H7 (cell line): Measurements from ENCODE around the gene TSEN2. TPM values are rescaled to one million over a fixed set of nuclear protein-coding genes. Genes with fewer than 3 reads are reported as not detected.
"Not testable (repeated sequence)": the region's sequence is repeated elsewhere in the genome, so short reads cannot be mapped to it uniquely, and the experiment has no call there.

ENCODE experiments used
- DNase-seq: peaks from one replicate; pipeline ENCODE4 v3.0.0; 2012
- H3K27me3 ChIP-seq: 2 replicates; pipeline ENCODE4 v1.6.0; 2011; ENCODE audit warnings: mild to moderate bottlenecking, low read length; ENCODE audit not compliant: control insufficient read depth, insufficient read depth
- H3K36me3 ChIP-seq: replicated peaks from 2 replicates; pipeline ENCODE4 v1.5.1; 2011; ENCODE audit warnings: low read length; ENCODE audit not compliant: control insufficient read depth, insufficient read depth
- H3K4me3 ChIP-seq: 2 replicates; pipeline ENCODE4 v1.5.1; 2011; ENCODE audit warnings: low read depth, mild to moderate bottlenecking, control low read depth, low read length, moderate library complexity; ENCODE audit not compliant: insufficient read depth
- total RNA-seq: library from RNA; depleted of rRNA; stranded (reverse); fragments of >200 nt; shearing (Covaris generic); gene quantifications from 2 replicates; pipeline ENCODE4 v1.2.3, GENCODE V29; 2014

Gene TSEN2
- total RNA-seq, 1 experiment from 2014 or later: 19.3 TPM

DNA sequence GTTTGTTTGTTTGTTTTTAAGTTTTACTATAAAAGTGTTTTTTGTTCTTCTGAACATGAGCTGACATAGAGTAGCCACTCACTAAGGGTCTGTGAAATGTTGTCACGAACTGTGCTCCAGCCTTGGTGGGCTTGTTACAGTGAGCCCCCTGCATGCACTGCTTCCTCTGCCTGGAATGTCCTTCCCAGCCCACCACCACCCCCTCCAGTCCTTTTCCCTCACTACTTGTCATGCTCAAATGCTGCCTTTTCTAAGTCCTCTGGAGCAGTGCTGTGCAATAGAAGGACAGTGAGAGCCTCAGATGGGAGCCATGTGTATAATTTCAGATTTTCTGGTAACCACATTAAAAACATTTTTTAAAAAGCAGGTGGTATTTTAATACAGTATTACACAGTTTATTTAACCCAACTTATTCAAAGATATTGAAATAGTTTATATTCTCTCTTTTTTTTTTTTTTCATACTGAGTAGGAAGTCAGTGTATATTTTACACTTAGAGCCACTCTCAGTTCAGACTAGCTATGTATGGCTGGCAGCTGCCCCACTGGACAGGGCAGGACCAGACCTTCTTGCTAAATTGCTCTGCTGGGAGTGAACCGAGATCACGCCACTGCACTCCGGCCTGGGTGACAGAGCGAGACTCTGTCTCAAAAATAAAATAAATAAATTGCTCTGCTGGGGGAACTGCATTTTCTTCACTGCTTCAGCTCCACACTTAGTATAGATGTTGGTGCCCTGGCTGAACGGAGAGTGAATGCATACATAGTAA lies 34.2 kb downstream of the TSEN2 start:
- H3K36me3 ChIP-seq: peaks cover 6% of the 10 kb centered on the region
- H3K4me3 ChIP-seq: no peak overlapping the region

DNA sequence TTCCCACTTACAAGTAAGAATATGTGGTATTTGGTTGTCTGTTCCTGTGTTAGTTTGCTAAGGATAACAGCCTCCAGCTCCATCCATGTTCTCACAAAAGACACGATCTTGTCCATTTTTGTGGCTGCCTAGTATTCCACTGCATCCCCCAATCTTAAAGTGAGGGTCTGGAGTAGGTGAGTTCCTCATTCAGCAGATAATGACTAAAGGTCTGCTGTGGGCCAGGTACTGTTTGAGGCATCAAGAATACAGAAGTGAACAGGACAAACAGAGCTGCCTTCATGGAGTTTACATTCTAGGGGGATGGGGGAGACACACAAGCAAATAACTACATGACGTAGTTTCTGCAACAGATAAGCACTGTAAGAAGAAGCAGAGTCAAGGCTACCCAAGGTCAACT lies 36.7 kb downstream of the TSEN2 start:
- no peak for DNase-seq
- H3K4me3 ChIP-seq: no peak overlapping the region
- peaks cover 6% of the 10 kb centered on the region for H3K36me3 ChIP-seq
- H3K27me3 ChIP-seq: no peaks in the 10 kb centered on the region

More for the DNA sequence above, 34.2 kb downstream of the TSEN2 start:
- DNase-seq: peak; percentile 30
- no peaks in the 10 kb centered on the region for H3K27me3 ChIP-seq

GRCh38 chr3:12522721-12523120 lies 38.4 kb downstream of the TSEN2 start:
- DNase-seq: no peak
- H3K4me3 ChIP-seq: no peak overlapping the region
- peaks cover 7% of the 10 kb centered on the region for H3K36me3 ChIP-seq
- no peaks in the 10 kb centered on the region for H3K27me3 ChIP-seq

- no peak for DNase-seq
- H3K4me3 ChIP-seq: no peak overlapping the region
- H3K27me3 ChIP-seq: no peaks in the 10 kb centered on the region
- H3K36me3 ChIP-seq: peaks cover 14% of the 10 kb centered on the region
Measured at GRCh38 chr3:12527757-12528143, 43.5 kb downstream of the TSEN2 start.

DNA sequence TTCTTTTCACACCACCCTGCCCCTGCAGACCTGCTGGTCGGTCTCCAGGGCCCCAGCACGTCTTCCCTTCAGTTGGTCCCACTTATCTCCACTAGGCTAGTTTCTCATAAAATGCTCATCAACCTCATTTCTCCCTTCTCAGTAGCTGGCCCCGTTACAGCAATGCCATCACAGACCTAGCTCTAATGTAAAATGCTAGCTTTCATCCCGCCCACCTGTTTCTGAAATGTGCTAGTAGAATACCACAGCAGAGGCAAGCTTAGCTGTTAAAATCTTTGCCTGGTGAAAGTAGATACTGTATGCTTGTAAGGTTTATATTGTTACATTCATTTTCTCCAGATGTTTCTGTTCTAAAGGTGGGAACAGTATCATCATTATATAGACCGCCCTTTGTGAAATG lies 47.9 kb downstream of the TSEN2 start:
- DNase-seq: no peak
- H3K27me3 ChIP-seq: no peaks in the 10 kb centered on the region
- peaks cover 11% of the 10 kb centered on the region for H3K36me3 ChIP-seq
- H3K4me3 ChIP-seq: no peak overlapping the region

- H3K36me3 ChIP-seq: peaks cover 5% of the 10 kb centered on the region
- no peak overlapping the region for H3K4me3 ChIP-seq
- H3K27me3 ChIP-seq: no peaks in the 10 kb centered on the region
- DNase-seq: no peak
Measured at GRCh38 chr3:12536423-12536822, 52.1 kb downstream of the TSEN2 start.

GRCh38 chr3:12541625-12542024 lies 57.3 kb downstream of the TSEN2 start:
- DNase-seq: peak; percentile 59
- no peaks in the 10 kb centered on the region for H3K27me3 ChIP-seq
- H3K4me3 ChIP-seq: no peak overlapping the region
- H3K36me3 ChIP-seq: no peaks in the 10 kb centered on the region; the same call in 1 of the 2 replicates

DNA sequence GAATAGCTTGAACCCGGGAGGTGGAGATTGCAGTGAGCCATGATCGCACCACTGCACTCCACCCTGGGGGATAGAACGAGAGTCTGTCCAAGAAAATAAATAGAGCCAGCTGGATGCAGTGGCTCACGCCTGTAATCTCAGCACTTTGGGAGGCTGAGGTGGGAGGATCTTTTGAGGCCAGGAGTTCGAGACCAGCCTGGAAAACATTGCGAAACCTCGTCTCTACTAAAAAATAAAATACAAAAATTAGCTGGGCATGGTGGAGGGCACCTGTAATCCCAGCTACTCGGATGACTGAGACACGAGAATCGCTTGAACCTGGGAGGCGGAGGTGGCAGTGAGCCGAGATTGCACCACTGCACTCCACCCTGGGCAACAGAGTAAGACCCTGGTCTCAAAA lies 59.2 kb downstream of the TSEN2 start:
- H3K27me3 ChIP-seq, H3K36me3 ChIP-seq, DNase-seq, H3K4me3 ChIP-seq: not testable (repeated sequence)

DNA sequence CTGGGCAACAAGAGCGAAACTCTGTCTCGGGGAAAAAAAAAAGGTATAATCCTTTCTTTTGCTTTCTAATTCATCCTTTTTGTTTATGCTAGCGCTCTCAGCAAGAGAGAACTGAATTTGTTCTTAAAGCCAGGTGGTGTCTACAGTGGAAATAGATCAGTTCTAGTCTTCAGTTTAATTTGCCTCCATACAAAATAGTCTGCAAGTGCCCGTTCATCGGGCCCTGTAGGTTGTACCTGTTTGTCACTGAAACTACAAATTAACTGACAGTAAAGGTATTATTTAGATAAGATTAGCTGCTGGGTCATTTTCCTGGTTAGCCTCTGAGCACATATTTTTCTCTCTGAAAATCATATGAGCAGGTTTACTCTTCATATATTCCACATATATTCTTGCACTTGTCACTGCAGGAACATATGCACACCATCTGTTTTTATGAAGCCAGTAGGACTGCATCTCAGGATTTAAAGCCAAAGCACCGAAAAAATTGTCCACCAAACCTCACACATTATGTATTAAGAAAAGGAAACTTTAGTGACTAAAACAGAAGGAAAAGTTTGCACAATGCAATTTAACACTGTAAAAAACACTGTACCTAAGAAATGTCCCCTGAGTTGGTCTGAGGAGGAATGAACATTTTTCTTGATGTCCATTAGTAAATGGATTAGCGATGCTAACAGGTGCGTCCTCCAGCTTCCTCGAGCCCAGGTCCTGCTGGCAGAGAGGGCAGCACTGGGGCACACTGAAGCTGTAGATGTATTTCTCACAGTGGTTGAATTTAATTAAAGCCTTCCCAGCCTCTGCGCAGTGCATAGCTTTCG lies 60.6 kb downstream of the TSEN2 start:
- Histone ChIP-seq H3K36me3 (no peaks in the 10 kb centered on the region; the same call in 1 of the 2 replicates), H3K4me3 (no peak overlapping the region), H3K27me3 (no peaks in the 10 kb centered on the region)
- DNase-seq: no peak

DNA sequence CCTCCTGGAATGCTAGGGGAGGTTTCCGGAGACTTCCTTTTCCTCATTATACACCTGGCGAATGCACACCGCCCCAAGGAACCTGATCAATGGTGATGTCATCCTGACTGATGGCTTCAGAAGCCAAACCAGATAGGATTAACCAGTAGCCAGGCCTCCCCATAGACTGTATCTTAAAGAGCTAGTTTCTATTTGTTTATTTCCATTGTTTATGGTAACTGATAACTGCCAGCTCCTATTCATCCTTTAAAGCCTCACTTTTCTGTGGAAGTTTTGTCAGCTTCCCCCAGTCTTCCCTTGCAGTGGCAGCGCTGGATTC lies 61.2 kb downstream of the TSEN2 start, which contains the start of gene MKRN2OS:
TSS of gene MKRN2OS (minus strand) at position 27 of the 319 bp plus-strand sequence. CDS start 35 bp downstream, outside the sequence.
- peak; percentile 60 for DNase-seq
- Histone ChIP-seq H3K36me3 (no peaks in the 10 kb centered on the region), H3K4me3 (no peak within 1 kb of the TSS), H3K27me3 (no peaks in the 10 kb centered on the region)

- DNase-seq: no peak
- no peaks in the 10 kb centered on the region for H3K36me3 ChIP-seq
- H3K4me3 ChIP-seq: no peak overlapping the region
- H3K27me3 ChIP-seq: peaks cover 4% of the 10 kb centered on the region; the same call in 1 of the 2 replicates
Measured at GRCh38 chr3:12549971-12550760, 65.9 kb downstream of the TSEN2 start.

DNA sequence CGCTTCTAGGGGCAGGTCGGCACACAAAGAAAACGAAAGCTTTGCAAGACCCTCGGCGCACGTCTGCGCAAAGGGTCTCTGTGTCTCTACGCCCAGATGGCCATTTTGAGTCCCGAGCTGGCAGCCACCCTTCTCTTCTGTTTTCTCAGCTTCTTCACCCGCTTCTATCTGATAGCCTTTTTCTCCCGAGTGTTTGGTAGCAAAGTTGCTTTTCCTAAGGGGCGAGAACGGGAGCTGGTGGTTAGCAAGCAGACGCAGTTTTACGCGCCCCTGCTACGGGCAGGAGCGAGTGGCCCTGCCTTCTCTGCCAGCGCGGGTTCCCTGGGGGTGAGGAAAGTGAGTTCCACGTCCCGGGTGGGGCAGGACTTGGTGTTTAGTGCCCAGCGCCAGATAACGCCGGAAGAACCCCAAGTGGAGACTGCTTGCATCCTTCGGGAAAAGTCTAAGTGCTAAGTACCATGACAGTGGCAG lies 69.7 kb downstream of the TSEN2 start:
- H3K36me3 ChIP-seq: no peaks in the 10 kb centered on the region
- H3K4me3 ChIP-seq: peak overlapping the region; percentile 39
- DNase-seq: peak; percentile 49
- H3K27me3 ChIP-seq: peaks cover 4% of the 10 kb centered on the region; the same call in 1 of the 2 replicates

- Histone ChIP-seq H3K27me3 (peaks cover 4% of the 10 kb centered on the region; the same call in 1 of the 2 replicates), H3K36me3 (no peaks in the 10 kb centered on the region), H3K4me3 (peak overlapping the region; percentile 93)
- no peak for DNase-seq
Measured at GRCh38 chr3:12556314-12556689, 72.0 kb downstream of the TSEN2 start.

DNA sequence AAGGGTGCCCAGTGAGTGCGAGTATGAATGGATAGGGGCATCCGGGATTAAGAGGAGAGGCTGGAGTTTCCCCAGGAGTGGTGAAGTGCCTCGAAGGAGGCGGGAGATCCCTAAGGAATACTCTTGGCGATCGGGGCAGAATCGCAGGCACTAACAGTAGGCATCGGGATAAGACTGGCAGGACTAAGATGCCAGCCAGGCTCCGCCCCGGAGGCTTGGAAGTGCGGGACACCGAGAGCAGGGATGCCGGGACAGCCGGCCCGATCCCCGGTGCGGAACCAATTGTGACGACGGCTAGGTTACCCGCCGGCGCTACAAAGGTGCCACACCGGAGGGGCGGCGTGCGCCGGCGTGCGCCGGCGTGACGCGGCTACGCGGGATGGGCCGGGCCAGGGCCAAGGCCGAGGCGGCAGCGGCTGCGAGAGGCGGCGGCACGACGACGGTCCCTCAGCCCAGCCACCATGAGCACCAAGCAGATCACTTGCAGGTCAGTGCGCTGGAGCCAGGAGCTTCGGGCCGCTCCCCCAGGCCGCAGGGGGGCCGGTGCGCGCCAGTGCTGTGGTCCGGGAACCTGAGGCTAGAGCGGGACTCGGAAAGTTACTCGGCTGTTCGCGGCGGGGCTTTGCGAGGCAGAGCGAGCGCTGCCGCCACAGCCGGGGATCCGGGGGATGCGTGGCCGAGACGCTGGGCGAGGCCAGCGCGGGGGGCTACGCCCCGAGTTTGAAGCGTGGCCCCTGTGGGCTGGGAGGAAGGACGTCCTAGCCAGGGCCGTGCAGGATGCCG lies 72.6 kb downstream of the TSEN2 start, which contains the start of gene MKRN2:
TSS of gene MKRN2 (plus strand) at position 398 of the 783 bp plus-strand sequence. CDS start at position 462, 64 bp downstream.
- DNase-seq: peak; percentile 94
- Histone ChIP-seq H3K36me3 (no peaks in the 10 kb centered on the region), H3K4me3 (peak within 1 kb of the TSS; percentile 93), H3K27me3 (peaks cover 4% of the 10 kb centered on the region; the same call in 1 of the 2 replicates)
